ENCODE data around the gene CCR8. TPM values are rescaled to one million over a fixed set of nuclear protein-coding genes. Genes with fewer than 3 reads are reported as not detected.
"Not testable (repeated sequence)": the region's sequence is repeated elsewhere in the genome, so short reads cannot be mapped to it uniquely, and the experiment has no call there.

CCR8 gene
- polyA plus RNA-seq, 1 donor from 2014 or later, result not detected

DNA sequence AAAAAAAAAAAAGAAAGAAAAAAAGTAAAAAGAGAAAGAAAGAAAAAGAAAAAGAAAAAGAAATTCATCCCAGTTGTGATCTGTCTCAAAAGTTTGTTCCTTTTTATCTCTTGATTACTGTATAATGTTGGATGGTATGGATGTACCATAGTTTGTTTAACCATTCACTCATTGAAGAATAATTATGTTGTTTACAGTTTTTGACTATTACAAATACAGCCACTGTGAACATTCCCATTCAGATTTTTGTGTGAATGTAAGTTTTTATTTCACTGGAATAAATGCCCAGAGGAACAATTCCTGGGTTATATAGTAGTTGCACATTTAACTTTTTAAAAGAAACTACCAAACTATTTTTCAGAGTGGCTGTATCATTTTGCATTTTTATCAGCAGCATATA is 10.3 kb upstream of the CCR8 start:
- H3K79me2 ChIP-seq (replicated peaks; ENCODE audit: insufficient read depth, low read length), result no peaks in the 10 kb centered on the region

GRCh38 chr3:39321574-39321983 is 7.9 kb upstream of the CCR8 start:
- not testable (repeated sequence) for H3K27me3 ChIP-seq (ENCODE audit: insufficient read depth, low read depth, low read length); H4K20me1 ChIP-seq (ENCODE audit: insufficient read depth); H3K36me3 ChIP-seq (ENCODE audit: insufficient read depth, low read length); H3K4me2 ChIP-seq (ENCODE audit: low read length); H3K4me3 ChIP-seq (ENCODE audit: low read length); H3K9me2 ChIP-seq (ENCODE audit: insufficient read depth, low read length); H3F3A ChIP-seq (ENCODE audit: insufficient read depth, low read length, poor library complexity, severe bottlenecking); H3K79me2 ChIP-seq (replicated peaks; ENCODE audit: insufficient read depth, low read length); H2AFZ ChIP-seq (ENCODE audit: low read depth, low read length); H3K9me3 ChIP-seq (ENCODE audit: low read length); H3K27ac ChIP-seq (ENCODE audit: low read length); H3K9ac ChIP-seq (ENCODE audit: low read length)

More for the DNA sequence above, 10.3 kb upstream of the CCR8 start:
- no peaks in the 10 kb centered on the region for H3K9me2 ChIP-seq (ENCODE audit: insufficient read depth, low read length)
- no peaks in the 10 kb centered on the region for H3K27me3 ChIP-seq (ENCODE audit: insufficient read depth, low read depth, low read length)
- no peaks in the 10 kb centered on the region for H3K36me3 ChIP-seq (ENCODE audit: insufficient read depth, low read length)
- no peak overlapping the region for H3K4me2 ChIP-seq (ENCODE audit: low read length)
- H3F3A ChIP-seq (ENCODE audit: insufficient read depth, low read length, poor library complexity, severe bottlenecking), result no peaks in the 10 kb centered on the region
- H2AFZ ChIP-seq (ENCODE audit: low read depth, low read length), result no peak overlapping the region
- no peak overlapping the region for H3K27ac ChIP-seq (ENCODE audit: low read length)
- TF ChIP-seq EP300 (conservative IDR thresholded peaks at IDR 0.05; ENCODE audit: poor library complexity, severe bottlenecking), result no peak
- no peak for TF ChIP-seq MXI1 (conservative IDR thresholded peaks at IDR 0.05; ENCODE audit: poor library complexity, severe bottlenecking)
- TF ChIP-seq, protein P1, sequence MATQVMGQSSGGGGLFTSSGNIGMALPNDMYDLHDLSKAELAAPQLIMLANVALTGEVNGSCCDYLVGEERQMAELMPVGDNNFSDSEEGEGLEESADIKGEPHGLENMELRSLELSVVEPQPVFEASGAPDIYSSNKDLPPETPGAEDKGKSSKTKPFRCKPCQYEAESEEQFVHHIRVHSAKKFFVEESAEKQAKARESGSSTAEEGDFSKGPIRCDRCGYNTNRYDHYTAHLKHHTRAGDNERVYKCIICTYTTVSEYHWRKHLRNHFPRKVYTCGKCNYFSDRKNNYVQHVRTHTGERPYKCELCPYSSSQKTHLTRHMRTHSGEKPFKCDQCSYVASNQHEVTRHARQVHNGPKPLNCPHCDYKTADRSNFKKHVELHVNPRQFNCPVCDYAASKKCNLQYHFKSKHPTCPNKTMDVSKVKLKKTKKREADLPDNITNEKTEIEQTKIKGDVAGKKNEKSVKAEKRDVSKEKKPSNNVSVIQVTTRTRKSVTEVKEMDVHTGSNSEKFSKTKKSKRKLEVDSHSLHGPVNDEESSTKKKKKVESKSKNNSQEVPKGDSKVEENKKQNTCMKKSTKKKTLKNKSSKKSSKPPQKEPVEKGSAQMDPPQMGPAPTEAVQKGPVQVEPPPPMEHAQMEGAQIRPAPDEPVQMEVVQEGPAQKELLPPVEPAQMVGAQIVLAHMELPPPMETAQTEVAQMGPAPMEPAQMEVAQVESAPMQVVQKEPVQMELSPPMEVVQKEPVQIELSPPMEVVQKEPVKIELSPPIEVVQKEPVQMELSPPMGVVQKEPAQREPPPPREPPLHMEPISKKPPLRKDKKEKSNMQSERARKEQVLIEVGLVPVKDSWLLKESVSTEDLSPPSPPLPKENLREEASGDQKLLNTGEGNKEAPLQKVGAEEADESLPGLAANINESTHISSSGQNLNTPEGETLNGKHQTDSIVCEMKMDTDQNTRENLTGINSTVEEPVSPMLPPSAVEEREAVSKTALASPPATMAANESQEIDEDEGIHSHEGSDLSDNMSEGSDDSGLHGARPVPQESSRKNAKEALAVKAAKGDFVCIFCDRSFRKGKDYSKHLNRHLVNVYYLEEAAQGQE (IDR thresholded peaks at IDR 0.05; ENCODE audit: borderline replicate concordance), result no peak
- TF ChIP-seq EZH2 (IDR thresholded peaks at IDR 0.05; ENCODE audit: borderline replicate concordance, insufficient read depth, low read length, poor library complexity, severe bottlenecking), result no peak
- TF ChIP-seq SMC3 (conservative IDR thresholded peaks at IDR 0.05; ENCODE audit: poor library complexity), result no peak
- H3K9ac ChIP-seq (ENCODE audit: low read length), result no peak overlapping the region
- H3K9me3 ChIP-seq (ENCODE audit: low read length), result no peaks in the 10 kb centered on the region
- H3K4me3 ChIP-seq (ENCODE audit: low read length), result no peak overlapping the region
- no peaks in the 10 kb centered on the region for H4K20me1 ChIP-seq (ENCODE audit: insufficient read depth)

DNA sequence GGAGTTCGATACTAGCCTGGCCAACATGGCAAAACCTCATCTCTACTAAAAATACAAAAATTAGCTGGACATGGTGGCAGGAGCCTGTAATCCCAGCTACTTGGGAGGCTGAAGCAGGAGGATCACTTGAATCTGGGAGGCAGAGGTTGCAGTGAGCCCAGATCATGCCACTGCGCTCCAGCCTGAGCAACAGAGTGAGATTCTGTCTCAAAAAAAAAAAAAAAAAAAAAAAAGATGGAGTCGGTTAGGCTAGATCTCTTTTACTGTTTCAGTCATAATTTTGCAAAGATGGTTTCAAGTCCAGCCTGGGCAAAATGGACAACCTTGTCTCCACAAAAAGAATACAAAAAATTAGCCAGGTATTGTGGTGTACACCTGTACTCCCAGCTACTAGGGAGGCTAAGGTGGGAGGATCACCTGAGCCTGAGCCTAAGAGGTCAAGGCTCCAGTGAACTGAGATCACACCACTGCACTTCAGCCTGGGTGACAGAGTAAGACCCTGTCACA is 7.2 kb upstream of the CCR8 start:
- H3K4me3 ChIP-seq (ENCODE audit: low read length); H3K79me2 ChIP-seq (replicated peaks; ENCODE audit: insufficient read depth, low read length); H3K9me3 ChIP-seq (ENCODE audit: low read length); H4K20me1 ChIP-seq (ENCODE audit: insufficient read depth); H3F3A ChIP-seq (ENCODE audit: insufficient read depth, low read length, poor library complexity, severe bottlenecking); H3K27ac ChIP-seq (ENCODE audit: low read length); H3K27me3 ChIP-seq (ENCODE audit: insufficient read depth, low read depth, low read length); H2AFZ ChIP-seq (ENCODE audit: low read depth, low read length); H3K9ac ChIP-seq (ENCODE audit: low read length); H3K36me3 ChIP-seq (ENCODE audit: insufficient read depth, low read length); H3K9me2 ChIP-seq (ENCODE audit: insufficient read depth, low read length); H3K4me2 ChIP-seq (ENCODE audit: low read length): not testable (repeated sequence)

DNA sequence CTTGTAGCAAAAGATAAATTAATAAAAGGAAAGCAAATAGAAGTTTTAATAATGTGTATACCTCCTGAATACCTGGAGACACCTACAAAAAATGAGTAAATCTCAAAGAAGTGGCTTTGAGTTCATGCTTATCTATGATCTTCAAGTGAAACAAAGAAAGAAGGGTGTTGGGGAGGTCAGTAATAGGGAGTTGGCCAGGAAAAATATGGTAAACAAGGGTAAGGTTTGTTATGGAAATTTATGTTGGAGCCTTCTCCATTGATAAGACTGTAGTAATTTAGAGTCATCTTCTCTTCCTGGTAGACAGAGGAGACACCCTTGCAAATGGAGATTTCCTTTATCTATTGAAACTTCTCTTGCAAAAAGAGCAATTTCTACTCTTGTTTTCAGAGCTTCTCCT is 6.6 kb upstream of the CCR8 start:
- H4K20me1 ChIP-seq (ENCODE audit: insufficient read depth), result no peaks in the 10 kb centered on the region
- no peaks in the 10 kb centered on the region for H3K79me2 ChIP-seq (replicated peaks; ENCODE audit: insufficient read depth, low read length)
- no peak for TF ChIP-seq EZH2 (IDR thresholded peaks at IDR 0.05; ENCODE audit: borderline replicate concordance, insufficient read depth, low read length, poor library complexity, severe bottlenecking)
- no peak for TF ChIP-seq RAD21 (conservative IDR thresholded peaks at IDR 0.05)
- TF ChIP-seq POLR2AphosphoS5 (IDR thresholded peaks at IDR 0.05), result no peak
- TF ChIP-seq TAF1 (IDR thresholded peaks at IDR 0.05; ENCODE audit: low read depth), result no peak
- TF ChIP-seq SMC3 (conservative IDR thresholded peaks at IDR 0.05; ENCODE audit: poor library complexity), result no peak
- TF ChIP-seq, protein P2, sequence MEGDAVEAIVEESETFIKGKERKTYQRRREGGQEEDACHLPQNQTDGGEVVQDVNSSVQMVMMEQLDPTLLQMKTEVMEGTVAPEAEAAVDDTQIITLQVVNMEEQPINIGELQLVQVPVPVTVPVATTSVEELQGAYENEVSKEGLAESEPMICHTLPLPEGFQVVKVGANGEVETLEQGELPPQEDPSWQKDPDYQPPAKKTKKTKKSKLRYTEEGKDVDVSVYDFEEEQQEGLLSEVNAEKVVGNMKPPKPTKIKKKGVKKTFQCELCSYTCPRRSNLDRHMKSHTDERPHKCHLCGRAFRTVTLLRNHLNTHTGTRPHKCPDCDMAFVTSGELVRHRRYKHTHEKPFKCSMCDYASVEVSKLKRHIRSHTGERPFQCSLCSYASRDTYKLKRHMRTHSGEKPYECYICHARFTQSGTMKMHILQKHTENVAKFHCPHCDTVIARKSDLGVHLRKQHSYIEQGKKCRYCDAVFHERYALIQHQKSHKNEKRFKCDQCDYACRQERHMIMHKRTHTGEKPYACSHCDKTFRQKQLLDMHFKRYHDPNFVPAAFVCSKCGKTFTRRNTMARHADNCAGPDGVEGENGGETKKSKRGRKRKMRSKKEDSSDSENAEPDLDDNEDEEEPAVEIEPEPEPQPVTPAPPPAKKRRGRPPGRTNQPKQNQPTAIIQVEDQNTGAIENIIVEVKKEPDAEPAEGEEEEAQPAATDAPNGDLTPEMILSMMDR (IDR thresholded peaks at IDR 0.05; ENCODE audit: poor library complexity, severe bottlenecking), result no peak
- no peak for TF ChIP-seq EP300 (conservative IDR thresholded peaks at IDR 0.05; ENCODE audit: poor library complexity, severe bottlenecking)
- TF ChIP-seq, protein P1 (IDR thresholded peaks at IDR 0.05; ENCODE audit: borderline replicate concordance), result no peak
- no peak for TF ChIP-seq MXI1 (conservative IDR thresholded peaks at IDR 0.05; ENCODE audit: poor library complexity, severe bottlenecking)
- no peaks in the 10 kb centered on the region for H3K9me3 ChIP-seq (ENCODE audit: low read length)
- no peaks in the 10 kb centered on the region for H3F3A ChIP-seq (ENCODE audit: insufficient read depth, low read length, poor library complexity, severe bottlenecking)
- H3K9me2 ChIP-seq (ENCODE audit: insufficient read depth, low read length), result no peaks in the 10 kb centered on the region
- H3K9ac ChIP-seq (ENCODE audit: low read length), result no peak overlapping the region
- no peak overlapping the region for H2AFZ ChIP-seq (ENCODE audit: low read depth, low read length)
- no peak overlapping the region for H3K4me2 ChIP-seq (ENCODE audit: low read length)
- no peaks in the 10 kb centered on the region for H3K27me3 ChIP-seq (ENCODE audit: insufficient read depth, low read depth, low read length)
- H3K36me3 ChIP-seq (ENCODE audit: insufficient read depth, low read length), result no peaks in the 10 kb centered on the region
- no peak overlapping the region for H3K27ac ChIP-seq (ENCODE audit: low read length)
- no peak overlapping the region for H3K4me3 ChIP-seq (ENCODE audit: low read length)

Measured in neural cell (in vitro differentiated cells).